Common myeloid progenitor, CD34-positive (primary cell): Measurements from ENCODE around the gene CISTR.
A peak's percentile ranks its signal among the peaks of the same experiment; 100 is the strongest.
"Not testable (repeated sequence)": the region's sequence is repeated elsewhere in the genome, so short reads cannot be mapped to it uniquely, and the experiment has no call there.

Experiments used
- CTCF ChIA-PET: fragments of 350-600 bp; sonication (Branson Sonifier 250); formaldehyde crosslinking; loops from one replicate; lab custom pipeline; 2021; ENCODE audit warnings: antibody characterized with exemption; lab: Charles Lee
- POLR2A ChIA-PET: fragments of 350-600 bp; sonication (Branson Sonifier 250); formaldehyde crosslinking; loops from one replicate; lab custom pipeline; 2021; ENCODE audit warnings: antibody characterized with exemption; lab: Charles Lee
- DNase-seq, 3 donors: peaks; one replicate each; pipeline versions ENCODE4 v3.0.0 to v3.0.0-alpha.2; 2013
- H3K27ac ChIP-seq, 2 experiments: 1 replicate in 1 of 2; 2 replicates in 1 of 2; pipeline ENCODE4 v1.7.0; 2013; ENCODE audit warnings: inconsistent platforms in 2 of 2, low read length in 2 of 2, mild to moderate bottlenecking in 2 of 2, low read depth in 1 of 2, moderate library complexity in 1 of 2; ENCODE audit not compliant: severe bottlenecking in 2 of 2, insufficient read depth in 1 of 2, poor library complexity in 1 of 2
- H3K27me3 ChIP-seq, 5 experiments: replicated peaks in 2 of 5; 1 replicate in 3 of 5; 2 replicates in 2 of 5; pipeline versions ENCODE4 v1.6.1 to v1.7.0; 2013; ENCODE audit warnings: low read length in 4 of 5, mild to moderate bottlenecking in 2 of 5, moderate library complexity in 2 of 5, inconsistent platforms in 1 of 5; ENCODE audit not compliant: insufficient read depth in 5 of 5, control insufficient read depth in 4 of 5
- H3K36me3 ChIP-seq, 4 experiments: 1 replicate in 2 of 4; 2 replicates in 2 of 4; pipeline versions ENCODE4 v1.6.1 to v1.7.0; 2013; ENCODE audit warnings: low read length in 3 of 4, control low read depth in 1 of 4, mild to moderate bottlenecking in 1 of 4; ENCODE audit not compliant: control insufficient read depth in 4 of 4, insufficient read depth in 4 of 4
- H3K4me1 ChIP-seq, 4 experiments: 1 replicate in 3 of 4; 2 replicates in 1 of 4; pipeline versions ENCODE4 v1.6.1 to v1.7.1; 2013; ENCODE audit warnings: low read length in 3 of 4, mild to moderate bottlenecking in 3 of 4, control low read depth in 1 of 4, inconsistent platforms in 1 of 4, moderate library complexity in 1 of 4; ENCODE audit not compliant: control insufficient read depth in 4 of 4, insufficient read depth in 4 of 4; ENCODE audit errors: control extremely low read depth in 1 of 4
- H3K4me3 ChIP-seq, 7 experiments: 1 replicate in 4 of 7; 2 replicates in 3 of 7; pipeline versions ENCODE4 v1.5.1 to v1.7.0; 2013; ENCODE audit warnings: mild to moderate bottlenecking in 7 of 7, low read length in 6 of 7, moderate library complexity in 6 of 7, inconsistent platforms in 2 of 7, low read depth in 2 of 7, control low read depth in 1 of 7; ENCODE audit not compliant: insufficient read depth in 4 of 7, control insufficient read depth in 1 of 7; ENCODE audit errors: extremely low read depth in 1 of 7
- H3K9me3 ChIP-seq, 5 experiments: 1 replicate in 4 of 5; 2 replicates in 1 of 5; pipeline versions ENCODE4 v1.6.1 to v1.7.1; 2013; ENCODE audit warnings: low read length in 4 of 5, mild to moderate bottlenecking in 2 of 5, inconsistent platforms in 1 of 5, low read depth in 1 of 5, moderate library complexity in 1 of 5; ENCODE audit not compliant: control insufficient read depth in 4 of 5, insufficient read depth in 2 of 5; ENCODE audit errors: control extremely low read depth in 1 of 5
- WGBS: methylation state at CpG from one replicate; pipeline ENCODE4 v1.1.5; 2013; ENCODE audit not compliant: insufficient coverage; 5-methylcytosine and 5-hydroxymethylcytosine counted together

CISTR gene

GRCh38 chr12:53765891-53766290 is 14.1 kb upstream of the CISTR start:
- Histone ChIP-seq H3K27me3 (peaks cover 7 to 89% (median 32%) of the 10 kb centered on the region in 5 experiments), H3K4me3 (no peak overlapping the region), H3K9me3 (no peaks in the 10 kb centered on the region), H3K36me3 (no peaks in the 10 kb centered on the region), H3K27ac (no peak overlapping the region), H3K4me1 (no peaks in the 10 kb centered on the region)
- no peak for DNase-seq
- WGBS = 100% methylated on average over 1 of the region's 2 CpGs
- ChIA-PET CTCF (interaction anchor here (1.2 to 15.2 kb wide), 3 partner anchors 9 to 21 kb away, joined by 3 to 113 read pairs (median 6); no protein-coding TSS in a partner anchor), POLR2A (interaction anchor here (0.6 to 1.4 kb wide), 2 partner anchors 10 to 188 kb away, joined by 3 to 4 read pairs; no protein-coding TSS in a partner anchor)

GRCh38 chr12:53764615-53765014 is 12.8 kb upstream of the CISTR start:
- WGBS = 90% methylated on average over 1 of the region's 4 CpGs
- Histone ChIP-seq H3K4me3 (no peak overlapping the region), H3K27ac (no peak overlapping the region), H3K4me1 (no peaks in the 10 kb centered on the region), H3K27me3 (peaks cover 4 to 89% (median 30%) of the 10 kb centered on the region in 5 experiments), H3K9me3 (no peaks in the 10 kb centered on the region), H3K36me3 (no peaks in the 10 kb centered on the region)
- POLR2A ChIA-PET = interaction anchor here (1.4 kb wide), 1 partner anchor 9 kb away, joined by 4 read pairs; no protein-coding TSS in a partner anchor
- DNase-seq = no peak
- CTCF ChIA-PET = interaction anchor here (0.7 to 15.2 kb wide), 5 partner anchors 8 to 425 kb away, joined by 3 to 113 read pairs (median 3); no protein-coding TSS in a partner anchor

GRCh38 chr12:53762793-53763192 is 11.0 kb upstream of the CISTR start:
- CTCF ChIA-PET = interaction anchor here (1.7 to 15.2 kb wide), 3 partner anchors 11 to 60 kb away, joined by 3 to 113 read pairs (median 5); partner anchors contain the start of gene CISTR
- peaks cover 2 to 97% (median 29%) of the 10 kb centered on the region in 5 experiments for H3K27me3 ChIP-seq

GRCh38 chr12:53761306-53761705 is 9.5 kb upstream of the CISTR start:
- Histone ChIP-seq H3K36me3 (no peaks in the 10 kb centered on the region), H3K27ac (no peak overlapping the region), H3K4me1 (peaks cover 0 to 25% (median 13%) of the 10 kb centered on the region in 4 experiments), H3K27me3 (peaks cover 0 to 92% (median 27%) of the 10 kb centered on the region in 5 experiments), H3K9me3 (no peaks in the 10 kb centered on the region), H3K4me3 (no peak overlapping the region)
- CTCF ChIA-PET = interaction anchor here (0.8 to 15.2 kb wide), 5 partner anchors 9 to 218 kb away, joined by 3 to 113 read pairs (median 3); partner anchors contain the start of gene CISTR
- DNase-seq = no peak
- POLR2A ChIA-PET = no interaction called here

More at GRCh38 chr12:53762793-53763192, 11.0 kb upstream of the CISTR start:
- H3K9me3 ChIP-seq, DNase-seq, H3K36me3 ChIP-seq, H3K27ac ChIP-seq, H3K4me3 ChIP-seq, POLR2A ChIA-PET: not testable (repeated sequence)
- peaks cover 0 to 11% (median 3%) of the 10 kb centered on the region in 4 experiments for H3K4me1 ChIP-seq
- 100% methylated on average over 3 of the region's 3 CpGs for WGBS

- H3K27me3 ChIP-seq = peaks cover 1 to 82% (median 20%) of the 10 kb centered on the region in 5 experiments
- WGBS = 100% methylated on average over 2 of the region's 2 CpGs
- H3K4me3 ChIP-seq = no peak overlapping the region
- H3K36me3 ChIP-seq = no peaks in the 10 kb centered on the region
- no peak overlapping the region for H3K27ac ChIP-seq
- DNase-seq = no peak
- peaks cover 0 to 46% (median 27%) of the 10 kb centered on the region in 4 experiments for H3K4me1 ChIP-seq
- CTCF ChIA-PET = interaction anchor here (15.2 kb wide), 1 partner anchor 14 kb away, joined by 113 read pairs; no protein-coding TSS in a partner anchor
- POLR2A ChIA-PET = no interaction called here
- no peaks in the 10 kb centered on the region for H3K9me3 ChIP-seq
Observed at GRCh38 chr12:53759261-53759660, 7.5 kb upstream of the CISTR start.

GRCh38 chr12:53758730-53759103 is 6.9 kb upstream of the CISTR start:
- ChIA-PET CTCF (interaction anchor here (1.8 to 15.2 kb wide), 4 partner anchors 14 to 442 kb away, joined by 4 to 113 read pairs (median 10); no protein-coding TSS in a partner anchor), POLR2A (no interaction called here)
- no peaks in the 10 kb centered on the region for H3K9me3 ChIP-seq
- WGBS = 72% methylated on average over 8 of the region's 8 CpGs
- H3K27me3 ChIP-seq = peaks cover 2 to 82% (median 20%) of the 10 kb centered on the region in 5 experiments
- H3K4me1 ChIP-seq = peaks cover 1 to 51% (median 27%) of the 10 kb centered on the region in 4 experiments
- no peaks in the 10 kb centered on the region for H3K36me3 ChIP-seq
- DNase-seq = no peak
- no peak overlapping the region for H3K4me3 ChIP-seq
- no peak overlapping the region for H3K27ac ChIP-seq

- H3K9me3 ChIP-seq = no peaks in the 10 kb centered on the region
- POLR2A ChIA-PET = no interaction called here
- peaks cover 1 to 56% (median 27%) of the 10 kb centered on the region in 4 experiments for H3K4me1 ChIP-seq
- WGBS = 50% methylated on average over 4 of the region's 7 CpGs
- H3K36me3 ChIP-seq = no peaks in the 10 kb centered on the region
- H3K27ac ChIP-seq = no peak overlapping the region
- H3K4me3 ChIP-seq = peak overlapping the region in 1 of 7 experiments; percentile 28
- DNase-seq = no peak
- CTCF ChIA-PET = interaction anchor here (1.0 to 15.2 kb wide), 7 partner anchors 9 to 443 kb away, joined by 3 to 113 read pairs (median 9); no protein-coding TSS in a partner anchor
- H3K27me3 ChIP-seq = peaks cover 2 to 82% (median 20%) of the 10 kb centered on the region in 5 experiments
Observed at GRCh38 chr12:53758081-53758729, 6.4 kb upstream of the CISTR start.
